SK-N-SH (cell line): ENCODE results near the gene PHYKPL. TPM values are rescaled to one million over a fixed set of nuclear protein-coding genes. Genes with fewer than 3 reads are reported as not detected.

Experiments used
- CTCF ChIA-PET: fragments of 300-600, 350-600 bp; formaldehyde crosslinking; extraction: SDS; loops from one replicate; lab custom pipeline; 2021; lab: Yijun Ruan, JAX
- POLR2A ChIA-PET: fragments of 350-600 bp; sonication (Branson Sonifier 250); formaldehyde crosslinking; extraction: SDS; loops from one replicate; lab custom pipeline; 2020; ENCODE audit warnings: antibody characterized with exemption, inconsistent platforms; lab: Yijun Ruan, JAX
- DNase-seq: peaks from one replicate; pipeline ENCODE4 v3.0.0; 2012
- H2AFZ ChIP-seq: fragments of 200-600 bp; sonication (generic); 2 replicates; pipeline ENCODE4 v1.8.1; 2016; ENCODE audit warnings: antibody characterized with exemption, mild to moderate bottlenecking, low read depth
- H3F3A ChIP-seq: fragments of 200-600 bp; sonication (generic); replicated peaks from 2 replicates; pipeline ENCODE3; 2016; ENCODE audit warnings: antibody characterized with exemption, mild to moderate bottlenecking; ENCODE audit not compliant: insufficient read depth
- H3K27ac ChIP-seq, 2 experiments: fragments of 200-500 bp in 1 of 2; fragments of 200-600 bp in 1 of 2; sonication (Bioruptor generic) in 1 of 2; sonication (generic), shearing (Covaris generic) in 1 of 2; 2 replicates each; pipeline versions ENCODE4 v1.5.1 to v1.6.1; 2014 to 2016; ENCODE audit warnings: low read depth in 2 of 2, inconsistent platforms in 1 of 2, low read length in 1 of 2, mild to moderate bottlenecking in 1 of 2, mixed read lengths in 1 of 2
- H3K27me3 ChIP-seq: fragments of 200-600 bp; sonication (generic), shearing (Covaris generic); 2 replicates; pipeline ENCODE4 v1.6.1; 2016; ENCODE audit warnings: mixed run types; ENCODE audit not compliant: insufficient read depth
- H3K36me3 ChIP-seq, 2 experiments: fragments of 200-500 bp in 1 of 2; fragments of 200-600 bp in 1 of 2; sonication (Bioruptor generic) in 1 of 2; sonication (generic) in 1 of 2; replicated peaks in 1 of 2; 2 replicates each; pipeline versions ENCODE3 to v1.5.1; 2014 to 2016; ENCODE audit warnings: low read length in 1 of 2, mild to moderate bottlenecking in 1 of 2; ENCODE audit not compliant: insufficient read depth in 2 of 2, control insufficient read depth in 1 of 2
- H3K4me1 ChIP-seq, 2 experiments: fragments of 200-500 bp in 1 of 2; fragments of 200-600 bp in 1 of 2; sonication (Bioruptor generic) in 1 of 2; sonication (generic), shearing (Covaris generic) in 1 of 2; 2 replicates each; pipeline versions ENCODE4 v1.5.1 to v1.6.1; 2014 to 2016; ENCODE audit warnings: low read depth in 1 of 2, low read length in 1 of 2, mixed run types in 1 of 2; ENCODE audit not compliant: insufficient read depth in 2 of 2, control insufficient read depth in 1 of 2
- H3K4me2 ChIP-seq: fragments of 200-600 bp; sonication (generic), shearing (Covaris generic); 2 replicates; pipeline ENCODE4 v1.6.1; 2017; ENCODE audit warnings: mixed run types
- H3K4me3 ChIP-seq, 2 experiments: fragments of 200-500 bp in 1 of 2; fragments of 200-600 bp in 1 of 2; sonication (Bioruptor generic) in 1 of 2; sonication (generic), shearing (Covaris generic) in 1 of 2; 2 replicates each; pipeline versions ENCODE4 v1.5.1 to v1.8.1; 2014 to 2016; ENCODE audit warnings: low read depth in 2 of 2, inconsistent platforms in 1 of 2, low read length in 1 of 2, mild to moderate bottlenecking in 1 of 2, mixed read lengths in 1 of 2, moderate library complexity in 1 of 2
- H3K79me2 ChIP-seq: fragments of 200-600 bp; sonication (generic); 2 replicates; pipeline ENCODE4 v1.8.1; 2017; ENCODE audit warnings: mild to moderate bottlenecking; ENCODE audit not compliant: insufficient read depth
- H3K9ac ChIP-seq: fragments of 200-600 bp; sonication (generic); 2 replicates; pipeline ENCODE4 v1.6.1; 2017; ENCODE audit warnings: mixed run types
- H3K9me2 ChIP-seq: fragments of 200-600 bp; sonication (generic); 2 replicates; pipeline ENCODE4 v1.6.1; 2017; ENCODE audit warnings: mixed run types
- H3K9me3 ChIP-seq: fragments of 200-600 bp; sonication (generic); 2 replicates; pipeline ENCODE4 v1.6.1; 2017; ENCODE audit warnings: mixed run types, mild to moderate bottlenecking, moderate library complexity
- H4K20me1 ChIP-seq: fragments of 200-600 bp; sonication (generic); 2 replicates; pipeline ENCODE4 v1.6.1; 2017; ENCODE audit warnings: mild to moderate bottlenecking, mixed run types; ENCODE audit not compliant: insufficient read depth
- EZH2phosphoT487 ChIP-seq: fragments of 200-600 bp; sonication (generic); IDR thresholded peaks from 2 replicates; pipeline ENCODE4 v1.6.1; 2017; ENCODE audit warnings: low read depth, mixed run types, mild to moderate bottlenecking, antibody characterized with exemption, moderate library complexity, borderline replicate concordance
- FOSL2 ChIP-seq: IDR thresholded peaks from 2 replicates; pipeline ENCODE4 v1.4.0; 2012; ENCODE audit warnings: low read depth, mild to moderate bottlenecking, moderate library complexity, borderline replicate concordance
- FOXJ3 ChIP-seq: sonication (generic); formaldehyde crosslinking; IDR thresholded peaks from 2 replicates; pipeline ENCODE4 v1.5.1; 2020; ENCODE audit warnings: mild to moderate bottlenecking, missing genetic modification reagents
- FOXM1 ChIP-seq: IDR thresholded peaks from 2 replicates; pipeline ENCODE4 v1.4.0; 2012; ENCODE audit warnings: low read depth, mild to moderate bottlenecking
- GATA2 ChIP-seq: sonication (generic); formaldehyde crosslinking; IDR thresholded peaks from 2 replicates; pipeline ENCODE4 v1.5.0; 2020; ENCODE audit warnings: mild to moderate bottlenecking, missing genetic modification reagents
- IRF3 ChIP-seq: fragments of 150-350 bp; IDR thresholded peaks from 2 replicates; pipeline ENCODE4 v1.6.1; 2016; ENCODE audit warnings: mild to moderate bottlenecking, low read depth, low read length
- JUND ChIP-seq: IDR thresholded peaks from 2 replicates; pipeline ENCODE4 v1.4.0; 2012
- MAX ChIP-seq: IDR thresholded peaks from 2 replicates; pipeline ENCODE4 v1.4.0; 2012; ENCODE audit warnings: low read depth
- MXI1 ChIP-seq: IDR thresholded peaks from 2 replicates; pipeline ENCODE4 v1.6.1; 2012; ENCODE audit warnings: mild to moderate bottlenecking, low read depth, low read length, improper control_type of control experiment
- NFIC ChIP-seq: IDR thresholded peaks from 2 replicates; pipeline ENCODE4 v1.4.0; 2012; ENCODE audit warnings: borderline replicate concordance
- NRF1 ChIP-seq: IDR thresholded peaks from 2 replicates; pipeline ENCODE4 v1.6.1; 2012; ENCODE audit warnings: low read depth, mild to moderate bottlenecking, low read length
- RAD21 ChIP-seq: IDR thresholded peaks from 2 replicates; pipeline ENCODE4 v1.6.1; 2012; ENCODE audit warnings: mild to moderate bottlenecking, low read length
- RXRA ChIP-seq: IDR thresholded peaks from 2 replicates; pipeline ENCODE4 v1.4.0; 2012; ENCODE audit warnings: low read depth, mild to moderate bottlenecking, borderline replicate concordance
- SIN3A ChIP-seq: IDR thresholded peaks from 2 replicates; pipeline ENCODE4 v1.6.1; 2012; ENCODE audit warnings: low read depth, mild to moderate bottlenecking, low read length, moderate library complexity, borderline replicate concordance
- TAF1 ChIP-seq: IDR thresholded peaks from 2 replicates; pipeline ENCODE4 v1.6.1; 2012; ENCODE audit warnings: low read depth, mild to moderate bottlenecking, low read length, moderate library complexity, borderline replicate concordance
- ZBTB33 ChIP-seq: IDR thresholded peaks from 2 replicates; pipeline ENCODE4 v1.4.0; 2012; ENCODE audit warnings: low read depth, borderline replicate concordance
- WGBS: methylation state at CpG from one replicate; pipeline ENCODE4 v1.1.6; 2017; ENCODE audit warnings: low lambda C conversion rate; 5-methylcytosine and 5-hydroxymethylcytosine counted together
- polyA plus RNA-seq, 3 experiments: library from polyadenylated mRNA; depleted of rRNA; stranded (reverse); fragments of >200 nt; gene quantifications; 2 replicates each; pipeline ENCODE4 v1.2.3, GENCODE V29; 2012
- TF ChIP-seq, protein P1 (sequence below): fragments of 150-350 bp; IDR thresholded peaks from 2 replicates; pipeline ENCODE4 v1.6.1; 2017; ENCODE audit warnings: antibody characterized with exemption, low read length, low read depth, borderline replicate concordance
- TF ChIP-seq, protein P2 (sequence below): fragments of 200-600 bp; sonication (generic); IDR thresholded peaks from 2 replicates; pipeline ENCODE4 v1.6.1; 2017; ENCODE audit warnings: antibody characterized with exemption, mild to moderate bottlenecking, moderate library complexity

The PHYKPL gene
- polyA plus RNA-seq, 1 of the 3 experiments (the other 2 are of a cell fraction), result 46.8 TPM

GRCh38 chr5:178204182-178204934, 28.2 kb downstream of the PHYKPL start, which contains the start of gene HNRNPAB (continued):
- TF ChIP-seq, protein P1, sequence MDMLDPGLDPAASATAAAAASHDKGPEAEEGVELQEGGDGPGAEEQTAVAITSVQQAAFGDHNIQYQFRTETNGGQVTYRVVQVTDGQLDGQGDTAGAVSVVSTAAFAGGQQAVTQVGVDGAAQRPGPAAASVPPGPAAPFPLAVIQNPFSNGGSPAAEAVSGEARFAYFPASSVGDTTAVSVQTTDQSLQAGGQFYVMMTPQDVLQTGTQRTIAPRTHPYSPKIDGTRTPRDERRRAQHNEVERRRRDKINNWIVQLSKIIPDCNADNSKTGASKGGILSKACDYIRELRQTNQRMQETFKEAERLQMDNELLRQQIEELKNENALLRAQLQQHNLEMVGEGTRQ, result no peak
- peak; percentile 90 for TF ChIP-seq TAF1
- no peak for TF ChIP-seq FOXM1
- no peak for TF ChIP-seq EZH2phosphoT487
- peak; percentile 17; the same call in 1 of the 2 replicates for TF ChIP-seq NRF1
- no peak for TF ChIP-seq NFIC
- TF ChIP-seq GATA2, result no peak
- TF ChIP-seq ZBTB33, result no peak
- 0 out of 2 replicates have a peak, but pooled peaks have one; percentile 23 for TF ChIP-seq FOXJ3 (CRISPR knock-in tag)
- TF ChIP-seq JUND, result no peak
- TF ChIP-seq, all 33 proteins: peak for 14

DNA sequence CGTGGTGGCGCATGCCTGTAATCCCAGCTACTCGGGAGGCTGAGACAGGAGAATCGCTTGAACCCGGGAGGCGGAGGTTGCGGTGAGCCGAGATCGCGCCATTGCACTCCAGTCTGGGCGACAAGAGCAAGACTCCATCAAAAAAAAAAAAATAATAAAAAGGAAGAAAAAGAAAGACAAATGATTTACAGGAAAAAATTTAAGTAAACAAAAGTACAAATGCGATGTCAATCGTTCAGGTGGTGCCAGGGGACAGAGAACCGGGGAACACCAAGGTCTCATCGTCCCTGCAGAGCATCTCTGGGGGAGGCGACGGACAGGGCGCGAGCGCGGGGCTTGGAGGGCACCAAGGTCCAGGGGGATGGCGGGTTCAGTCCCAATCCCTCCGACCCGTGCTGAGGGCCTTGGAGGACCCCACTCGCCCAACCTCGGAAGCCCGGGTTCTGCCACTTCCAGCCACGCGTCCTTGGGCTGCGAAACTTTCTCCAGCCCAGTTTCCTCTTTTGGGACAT, 28.9 kb downstream of the PHYKPL start:
- Histone ChIP-seq H3K4me1 (peaks cover 14 to 19% of the 10 kb centered on the region in 2 experiments), H3F3A (peaks cover 3% of the 10 kb centered on the region), H3K27me3 (no peaks in the 10 kb centered on the region), H3K36me3 (peaks cover 27 to 30% of the 10 kb centered on the region in 2 experiments), H3K27ac (peak overlapping the region; percentile 62 to 70), H2AFZ (peak overlapping the region; percentile 91; the same call in 1 of the 2 replicates), H3K79me2 (peaks cover 53% of the 10 kb centered on the region), H4K20me1 (peaks cover 35% of the 10 kb centered on the region), H3K9me2 (no peaks in the 10 kb centered on the region), H3K4me2 (peak overlapping the region; percentile 95), H3K9me3 (no peaks in the 10 kb centered on the region), H3K9ac (peak overlapping the region; percentile 95), H3K4me3 (peak overlapping the region; percentile 84 to 90)
- WGBS, result 42% methylated on average over 28 of the region's 30 CpGs
- DNase-seq, result no peak
- ChIA-PET POLR2A (interaction anchor here (0.8 to 1.7 kb wide), 12 partner anchors 8 to 856 kb away, joined by 3 to 12 read pairs (median 4); partner anchors contain the start of genes GMCL2, NHP2, PHYKPL and ZNF354C), CTCF (interaction anchor here (1.3 kb wide), 1 partner anchor 31 kb away, joined by 5 read pairs; no protein-coding TSS in a partner anchor)
- TF ChIP-seq, protein P2, sequence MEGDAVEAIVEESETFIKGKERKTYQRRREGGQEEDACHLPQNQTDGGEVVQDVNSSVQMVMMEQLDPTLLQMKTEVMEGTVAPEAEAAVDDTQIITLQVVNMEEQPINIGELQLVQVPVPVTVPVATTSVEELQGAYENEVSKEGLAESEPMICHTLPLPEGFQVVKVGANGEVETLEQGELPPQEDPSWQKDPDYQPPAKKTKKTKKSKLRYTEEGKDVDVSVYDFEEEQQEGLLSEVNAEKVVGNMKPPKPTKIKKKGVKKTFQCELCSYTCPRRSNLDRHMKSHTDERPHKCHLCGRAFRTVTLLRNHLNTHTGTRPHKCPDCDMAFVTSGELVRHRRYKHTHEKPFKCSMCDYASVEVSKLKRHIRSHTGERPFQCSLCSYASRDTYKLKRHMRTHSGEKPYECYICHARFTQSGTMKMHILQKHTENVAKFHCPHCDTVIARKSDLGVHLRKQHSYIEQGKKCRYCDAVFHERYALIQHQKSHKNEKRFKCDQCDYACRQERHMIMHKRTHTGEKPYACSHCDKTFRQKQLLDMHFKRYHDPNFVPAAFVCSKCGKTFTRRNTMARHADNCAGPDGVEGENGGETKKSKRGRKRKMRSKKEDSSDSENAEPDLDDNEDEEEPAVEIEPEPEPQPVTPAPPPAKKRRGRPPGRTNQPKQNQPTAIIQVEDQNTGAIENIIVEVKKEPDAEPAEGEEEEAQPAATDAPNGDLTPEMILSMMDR, result no peak
- no peak for TF ChIP-seq GATA2
- TF ChIP-seq RXRA, result no peak
- no peak for TF ChIP-seq MAX
- no peak for TF ChIP-seq TAF1
- TF ChIP-seq, protein P1, result no peak
- no peak for TF ChIP-seq FOXJ3 (CRISPR knock-in tag)
- TF ChIP-seq FOSL2, result no peak
- TF ChIP-seq IRF3, result no peak
- no peak for TF ChIP-seq NFIC
- no peak for TF ChIP-seq SIN3A
- TF ChIP-seq MXI1, result no peak
- TF ChIP-seq RAD21, result no peak
- TF ChIP-seq FOXM1, result no peak
